ENCODE results near the gene PDE10A. TPM values are rescaled to one million over a fixed set of nuclear protein-coding genes. Genes with fewer than 3 reads are reported as not detected.

PDE10A gene
- total RNA-seq, 1 donor from 2014 or later = 6.0 TPM

- Histone ChIP-seq H3K27me3 (no peaks in the 10 kb centered on the region), H3K4me1 (no peaks in the 10 kb centered on the region), H3K9me3 (no peaks in the 10 kb centered on the region), H3K27ac (no peak overlapping the region), H3K36me3 (no peaks in the 10 kb centered on the region), H3K4me3 (no peak overlapping the region)
- intact Hi-C loops (cut with DNase I) = no loop called here
- ATAC-seq = no peak
- DNase-seq = no peak
- TF ChIP-seq, protein P1, sequence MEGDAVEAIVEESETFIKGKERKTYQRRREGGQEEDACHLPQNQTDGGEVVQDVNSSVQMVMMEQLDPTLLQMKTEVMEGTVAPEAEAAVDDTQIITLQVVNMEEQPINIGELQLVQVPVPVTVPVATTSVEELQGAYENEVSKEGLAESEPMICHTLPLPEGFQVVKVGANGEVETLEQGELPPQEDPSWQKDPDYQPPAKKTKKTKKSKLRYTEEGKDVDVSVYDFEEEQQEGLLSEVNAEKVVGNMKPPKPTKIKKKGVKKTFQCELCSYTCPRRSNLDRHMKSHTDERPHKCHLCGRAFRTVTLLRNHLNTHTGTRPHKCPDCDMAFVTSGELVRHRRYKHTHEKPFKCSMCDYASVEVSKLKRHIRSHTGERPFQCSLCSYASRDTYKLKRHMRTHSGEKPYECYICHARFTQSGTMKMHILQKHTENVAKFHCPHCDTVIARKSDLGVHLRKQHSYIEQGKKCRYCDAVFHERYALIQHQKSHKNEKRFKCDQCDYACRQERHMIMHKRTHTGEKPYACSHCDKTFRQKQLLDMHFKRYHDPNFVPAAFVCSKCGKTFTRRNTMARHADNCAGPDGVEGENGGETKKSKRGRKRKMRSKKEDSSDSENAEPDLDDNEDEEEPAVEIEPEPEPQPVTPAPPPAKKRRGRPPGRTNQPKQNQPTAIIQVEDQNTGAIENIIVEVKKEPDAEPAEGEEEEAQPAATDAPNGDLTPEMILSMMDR (IDR thresholded peaks at IDR 0.05) = no peak
Measured at GRCh38 chr6:165702669-165703068, 39.6 kb upstream of the PDE10A start.

DNA sequence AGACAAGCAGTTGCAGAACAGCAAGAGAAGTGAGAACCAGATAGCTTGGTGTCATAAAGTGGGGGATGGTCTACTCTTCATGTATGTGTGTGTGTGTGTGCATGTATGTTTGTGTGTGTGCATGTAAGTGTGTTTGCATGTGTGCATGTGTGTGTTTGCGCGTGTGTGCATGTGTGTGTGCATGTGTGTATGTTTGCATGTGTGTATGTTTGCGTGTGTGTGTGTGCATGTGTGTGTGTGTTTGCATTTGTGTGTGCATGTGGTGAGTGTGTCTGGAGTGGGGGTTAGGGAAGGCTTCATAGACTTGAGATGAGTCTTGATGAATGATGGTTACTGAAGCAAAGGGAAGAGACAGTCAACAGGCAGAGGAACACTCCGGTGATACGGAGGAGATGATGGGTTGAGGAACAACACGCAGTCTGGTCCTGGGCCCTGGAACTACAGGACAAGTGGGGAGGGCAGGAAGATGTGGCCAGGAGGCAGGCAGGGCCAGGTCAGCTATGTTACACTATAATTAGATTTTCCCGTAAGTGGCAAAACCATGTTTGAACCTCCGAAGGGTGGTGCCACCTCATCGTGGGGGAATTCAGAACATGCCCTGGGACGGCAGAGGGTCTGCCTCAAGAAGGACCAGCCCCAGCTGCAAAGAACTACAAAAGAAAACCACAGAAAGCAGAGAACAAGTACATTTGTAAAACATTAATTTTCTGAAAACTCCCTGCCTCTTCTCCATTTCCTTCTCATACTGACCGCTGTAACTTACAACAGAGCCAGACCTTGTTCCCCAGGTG lies 38.7 kb upstream of the PDE10A start:
- TF ChIP-seq, protein P1 (IDR thresholded peaks at IDR 0.05) = no peak
- H3K4me1 ChIP-seq = no peaks in the 10 kb centered on the region
- no peaks in the 10 kb centered on the region for H3K9me3 ChIP-seq
- no peak for DNase-seq
- intact Hi-C loops (cut with DNase I) = no loop called here
- no peaks in the 10 kb centered on the region for H3K27me3 ChIP-seq
- H3K36me3 ChIP-seq = no peaks in the 10 kb centered on the region
- H3K4me3 ChIP-seq = no peak overlapping the region
- no peak for ATAC-seq
- no peak overlapping the region for H3K27ac ChIP-seq

- ATAC-seq = no peak
- DNase-seq = no peak
Measured at GRCh38 chr6:165701005-165701404, 38.0 kb upstream of the PDE10A start.

GRCh38 chr6:165698868-165699267 lies 35.8 kb upstream of the PDE10A start:
- TF ChIP-seq, protein P1 (IDR thresholded peaks at IDR 0.05) = no peak
- no peak overlapping the region for H3K27ac ChIP-seq
- H3K27me3 ChIP-seq = no peaks in the 10 kb centered on the region
- H3K4me3 ChIP-seq = no peak overlapping the region
- H3K36me3 ChIP-seq = no peaks in the 10 kb centered on the region
- H3K4me1 ChIP-seq = no peaks in the 10 kb centered on the region
- ATAC-seq = no peak
- H3K9me3 ChIP-seq = no peaks in the 10 kb centered on the region
- intact Hi-C loops (cut with DNase I) = no loop called here
- no peak for DNase-seq

More at GRCh38 chr6:165701005-165701404, 38.0 kb upstream of the PDE10A start:
- Histone ChIP-seq H3K4me1 (no peaks in the 10 kb centered on the region), H3K4me3 (no peak overlapping the region), H3K36me3 (no peaks in the 10 kb centered on the region), H3K27ac (no peak overlapping the region), H3K9me3 (no peaks in the 10 kb centered on the region), H3K27me3 (no peaks in the 10 kb centered on the region)
- intact Hi-C loops (cut with DNase I) = no loop called here
- TF ChIP-seq, protein P1 (IDR thresholded peaks at IDR 0.05) = no peak

DNA sequence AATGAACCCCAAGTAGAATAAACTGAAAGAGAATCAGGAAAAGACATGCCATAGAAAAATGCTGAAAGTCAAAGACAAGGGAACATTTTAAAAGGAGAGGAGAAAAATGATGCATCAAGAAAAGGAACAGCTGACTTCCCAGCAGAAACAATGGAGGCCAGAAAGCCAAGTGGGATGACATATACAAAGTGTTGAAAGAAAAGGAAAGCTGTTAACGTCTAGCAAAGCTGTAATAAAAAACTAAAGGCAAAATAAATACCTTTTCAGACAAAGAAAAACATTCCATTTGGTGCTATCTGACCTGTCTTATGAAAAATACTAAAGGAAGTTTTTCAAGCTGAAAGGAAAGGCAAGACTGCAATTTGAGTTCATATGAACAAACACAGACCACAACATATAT lies 34.1 kb upstream of the PDE10A start:
- DNase-seq = no peak

More for the DNA sequence above, 34.1 kb upstream of the PDE10A start:
- intact Hi-C loops (cut with DNase I) = no loop called here
- no peak for ATAC-seq
- TF ChIP-seq, protein P1 (IDR thresholded peaks at IDR 0.05) = no peak
- Histone ChIP-seq H3K27me3 (no peaks in the 10 kb centered on the region), H3K27ac (no peak overlapping the region), H3K4me1 (no peaks in the 10 kb centered on the region), H3K36me3 (no peaks in the 10 kb centered on the region), H3K9me3 (no peaks in the 10 kb centered on the region), H3K4me3 (no peak overlapping the region)

Measured in upper lobe of right lung (tissue), 1 donor.